Spinal cord (tissue), 10 donors: ENCODE data around the gene ZBTB38. TPM values are rescaled to one million over a fixed set of nuclear protein-coding genes. Genes with fewer than 3 reads are reported as not detected.
A peak's percentile ranks its signal among the peaks of the same experiment; 100 is the strongest.

Experiments
- DNase-seq, 6 donors: peaks; one replicate each; pipeline versions ENCODE4 v3.0.0 to v3.0.0-alpha.2; 2013 to 2015; ENCODE audit warnings: low spot score in 6 of 6, low read depth in 4 of 6
- H3K27ac ChIP-seq: one replicate; pipeline ENCODE4 v1.5.1; 2013; ENCODE audit warnings: low read depth, low read length, control low read depth
- H3K27me3 ChIP-seq: one replicate; pipeline ENCODE4 v1.6.1; 2013; ENCODE audit warnings: low read length; ENCODE audit not compliant: control insufficient read depth, insufficient read depth
- H3K36me3 ChIP-seq: one replicate; pipeline ENCODE4 v1.6.1; 2013; ENCODE audit warnings: low read length; ENCODE audit not compliant: control insufficient read depth, insufficient read depth
- H3K4me1 ChIP-seq: one replicate; pipeline ENCODE4 v1.6.1; 2013; ENCODE audit warnings: low read length; ENCODE audit not compliant: control insufficient read depth, insufficient read depth
- H3K4me3 ChIP-seq: one replicate; pipeline ENCODE4 v1.5.1; 2013; ENCODE audit warnings: low read depth, low read length, control low read depth
- H3K9me3 ChIP-seq: one replicate; pipeline ENCODE4 v1.6.1; 2013; ENCODE audit warnings: low read length; ENCODE audit not compliant: control insufficient read depth, insufficient read depth
- WGBS: methylation state at CpG from one replicate; pipeline ENCODE4 v1.1.5; 2013; ENCODE audit warnings: missing lambda C conversion rate; ENCODE audit not compliant: insufficient coverage; 5-methylcytosine and 5-hydroxymethylcytosine counted together
- polyA plus RNA-seq, 2 donors: library from polyadenylated mRNA; unstranded; fragments of 120-200 nt; gene quantifications; one replicate each; pipeline ENCODE4 v1.2.1, GENCODE V29; 2013; ENCODE audit not compliant: insufficient read length in 2 of 2
- total RNA-seq, 2 donors: library from RNA; depleted of rRNA in 1 of 2; stranded (reverse); fragments of 120-200 nt in 1 of 2; fragments of >200 nt in 1 of 2; gene quantifications; one replicate each; pipeline versions ENCODE4 v1.2.3 to v1.2.4, GENCODE V29; 2013 to 2014
- donor health status: healthy.

ZBTB38 gene
- total and polyA plus RNA-seq, 4 donors, result 39.1 to 118 (median 64.2) TPM

DNA sequence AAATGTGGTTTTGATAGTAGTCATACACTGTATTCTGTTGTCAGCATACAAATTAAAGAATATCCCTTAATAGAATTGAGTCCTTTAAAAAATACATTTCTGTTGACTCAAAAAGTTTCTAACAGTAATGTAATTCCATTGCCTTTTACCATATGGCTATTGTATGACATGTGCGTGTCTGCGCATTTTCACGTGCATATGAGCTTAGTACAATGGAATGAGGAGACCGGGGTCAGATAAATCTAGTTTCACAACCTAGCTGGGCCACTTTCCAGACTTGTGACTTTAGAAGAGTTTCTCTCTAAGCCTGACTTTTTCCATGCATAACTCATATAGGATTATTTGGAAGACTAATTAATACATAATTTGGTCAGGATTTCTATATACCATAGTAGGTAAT is 38.7 kb downstream of the ZBTB38 start:
- no peak for DNase-seq
- no peak overlapping the region for H3K27ac ChIP-seq
- no CpG with 5 or more reads among the region's 4 CpGs for WGBS

DNA sequence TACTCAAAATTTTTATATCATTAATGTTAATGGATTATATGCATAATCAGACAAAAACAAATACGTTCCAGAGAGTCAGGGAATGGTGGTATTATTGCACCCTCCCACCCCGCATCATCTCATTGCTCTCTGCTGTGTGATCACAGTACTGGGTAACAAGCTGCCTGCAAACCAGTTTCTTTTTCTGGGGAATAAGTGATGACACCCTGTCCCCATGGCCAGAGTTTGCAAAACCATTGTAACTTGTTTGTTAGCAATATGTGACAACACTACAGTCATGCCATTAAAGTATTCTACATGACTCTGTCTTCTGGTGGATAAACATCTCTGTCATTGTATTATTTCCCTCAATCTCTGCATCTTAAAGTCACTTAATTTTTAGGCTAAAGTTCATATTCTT is 39.5 kb downstream of the ZBTB38 start:
- WGBS, result no CpG with 5 or more reads among the region's 2 CpGs
- no peaks in the 10 kb centered on the region for H3K9me3 ChIP-seq
- no peak for DNase-seq
- H3K4me1 ChIP-seq, result peaks cover 20% of the 10 kb centered on the region
- H3K4me3 ChIP-seq, result no peak overlapping the region
- no peaks in the 10 kb centered on the region for H3K27me3 ChIP-seq
- H3K36me3 ChIP-seq, result peaks cover 11% of the 10 kb centered on the region
- no peak overlapping the region for H3K27ac ChIP-seq

More for the DNA sequence above, 38.7 kb downstream of the ZBTB38 start:
- H3K9me3 ChIP-seq, result no peaks in the 10 kb centered on the region
- peaks cover 11% of the 10 kb centered on the region for H3K36me3 ChIP-seq
- H3K4me1 ChIP-seq, result peaks cover 20% of the 10 kb centered on the region
- H3K27me3 ChIP-seq, result no peaks in the 10 kb centered on the region
- no peak overlapping the region for H3K4me3 ChIP-seq

GRCh38 chr3:141408596-141408995 is 40.3 kb downstream of the ZBTB38 start:
- Histone ChIP-seq H3K4me3 (no peak overlapping the region), H3K27ac (no peak overlapping the region), H3K9me3 (no peaks in the 10 kb centered on the region), H3K36me3 (peaks cover 11% of the 10 kb centered on the region), H3K4me1 (peaks cover 22% of the 10 kb centered on the region), H3K27me3 (no peaks in the 10 kb centered on the region)
- no peak for DNase-seq
- no CpG with 5 or more reads among the region's 1 CpG for WGBS

- DNase-seq, result no peak
- Histone ChIP-seq H3K27me3 (no peaks in the 10 kb centered on the region), H3K36me3 (peaks cover 8% of the 10 kb centered on the region), H3K4me3 (no peak overlapping the region), H3K9me3 (no peaks in the 10 kb centered on the region), H3K27ac (peak overlapping the region; percentile 87), H3K4me1 (peaks cover 24% of the 10 kb centered on the region)
- WGBS, result 17% methylated on average over 1 of the region's 3 CpGs
Measured at GRCh38 chr3:141409940-141410241, 41.6 kb downstream of the ZBTB38 start.

- 48% methylated on average over 3 of the region's 3 CpGs for WGBS
- peak overlapping the region; percentile 87 for H3K27ac ChIP-seq
Measured at GRCh38 chr3:141410408-141410807, 42.1 kb downstream of the ZBTB38 start.

GRCh38 chr3:141410846-141411245 is 42.5 kb downstream of the ZBTB38 start:
- H3K4me3 ChIP-seq, result no peak overlapping the region
- 60% methylated on average over 3 of the region's 3 CpGs for WGBS
- H3K4me1 ChIP-seq, result peaks cover 24% of the 10 kb centered on the region

More at GRCh38 chr3:141410408-141410807, 42.1 kb downstream of the ZBTB38 start:
- H3K4me3 ChIP-seq, result no peak overlapping the region
- H3K36me3 ChIP-seq, result peaks cover 12% of the 10 kb centered on the region
- peaks cover 24% of the 10 kb centered on the region for H3K4me1 ChIP-seq
- no peaks in the 10 kb centered on the region for H3K9me3 ChIP-seq
- H3K27me3 ChIP-seq, result no peaks in the 10 kb centered on the region
- no peak for DNase-seq

DNA sequence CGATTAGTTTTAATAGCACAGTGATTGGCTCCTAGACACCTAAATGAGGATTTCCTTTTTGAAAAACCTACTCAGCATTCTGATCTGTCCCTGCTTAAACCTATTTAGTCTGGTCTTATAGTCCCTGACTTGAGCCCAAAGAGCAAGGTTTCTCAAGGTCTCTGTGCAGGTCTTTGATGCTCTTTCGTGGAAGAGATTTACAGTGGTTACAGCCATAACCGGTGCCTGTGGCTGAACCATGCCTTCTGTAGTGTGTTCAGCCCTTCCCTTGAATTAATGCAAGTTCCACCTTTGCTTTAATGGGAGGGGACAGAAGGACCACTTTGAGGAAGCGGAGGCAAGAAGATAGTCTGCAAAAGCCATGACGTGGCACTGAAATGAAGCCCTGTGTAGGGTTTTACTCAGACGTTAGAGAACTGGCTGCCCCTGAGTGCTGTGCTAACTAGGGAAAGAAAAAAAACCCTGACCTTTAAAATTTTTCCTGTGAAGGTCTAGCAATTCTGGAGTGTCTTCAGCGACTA is 43.0 kb downstream of the ZBTB38 start:
- Histone ChIP-seq H3K4me3 (no peak overlapping the region), H3K36me3 (peaks cover 10% of the 10 kb centered on the region), H3K4me1 (peaks cover 24% of the 10 kb centered on the region), H3K27me3 (no peaks in the 10 kb centered on the region), H3K27ac (peak overlapping the region; percentile 87), H3K9me3 (no peaks in the 10 kb centered on the region)
- 59% methylated on average over 6 of the region's 7 CpGs for WGBS
- no peak for DNase-seq

More at GRCh38 chr3:141410846-141411245, 42.5 kb downstream of the ZBTB38 start:
- H3K27me3 ChIP-seq, result no peaks in the 10 kb centered on the region
- peak overlapping the region; percentile 87 for H3K27ac ChIP-seq
- H3K9me3 ChIP-seq, result no peaks in the 10 kb centered on the region
- no peak for DNase-seq
- H3K36me3 ChIP-seq, result peaks cover 12% of the 10 kb centered on the region

GRCh38 chr3:141412087-141412935 is 44.0 kb downstream of the ZBTB38 start:
- H3K4me1 ChIP-seq, result peaks cover 24% of the 10 kb centered on the region
- peak overlapping the region; percentile 87 for H3K27ac ChIP-seq
- WGBS, result 14% methylated on average over 5 of the region's 10 CpGs
- H3K9me3 ChIP-seq, result no peaks in the 10 kb centered on the region
- DNase-seq, result peak in 3 of 6 donors; percentile 54 to 79 (median 73)
- H3K4me3 ChIP-seq, result peak overlapping the region; percentile 33
- peaks cover 10% of the 10 kb centered on the region for H3K36me3 ChIP-seq
- H3K27me3 ChIP-seq, result no peaks in the 10 kb centered on the region

DNA sequence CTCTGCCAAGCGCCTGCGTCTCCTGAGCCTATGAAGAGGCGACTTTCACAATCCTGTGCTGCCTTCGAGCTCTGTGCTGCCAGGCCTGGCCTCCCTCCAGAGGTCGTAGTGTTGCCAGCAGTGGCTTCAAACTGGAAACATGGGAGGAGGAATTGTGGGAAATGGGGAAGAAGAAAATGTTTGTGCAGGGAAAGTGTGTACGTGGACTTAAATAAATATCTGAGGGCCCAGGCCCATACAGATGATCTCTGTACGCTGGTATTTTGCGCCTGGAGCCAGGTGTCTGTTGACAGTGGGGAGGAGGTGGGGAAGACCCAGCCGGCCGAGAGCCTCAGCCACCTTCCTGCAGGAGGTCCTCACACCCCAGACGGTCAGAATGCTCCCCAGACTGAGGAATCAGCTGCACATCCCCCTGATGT is 44.6 kb downstream of the ZBTB38 start:
- Histone ChIP-seq H3K4me1 (peaks cover 24% of the 10 kb centered on the region), H3K9me3 (no peaks in the 10 kb centered on the region), H3K36me3 (peaks cover 10% of the 10 kb centered on the region), H3K27me3 (no peaks in the 10 kb centered on the region), H3K27ac (peak overlapping the region; percentile 87), H3K4me3 (no peak overlapping the region)
- DNase-seq, result peak in 4 of 6 donors; percentile 71 to 94 (median 82)
- 36% methylated on average over 8 of the region's 11 CpGs for WGBS

DNA sequence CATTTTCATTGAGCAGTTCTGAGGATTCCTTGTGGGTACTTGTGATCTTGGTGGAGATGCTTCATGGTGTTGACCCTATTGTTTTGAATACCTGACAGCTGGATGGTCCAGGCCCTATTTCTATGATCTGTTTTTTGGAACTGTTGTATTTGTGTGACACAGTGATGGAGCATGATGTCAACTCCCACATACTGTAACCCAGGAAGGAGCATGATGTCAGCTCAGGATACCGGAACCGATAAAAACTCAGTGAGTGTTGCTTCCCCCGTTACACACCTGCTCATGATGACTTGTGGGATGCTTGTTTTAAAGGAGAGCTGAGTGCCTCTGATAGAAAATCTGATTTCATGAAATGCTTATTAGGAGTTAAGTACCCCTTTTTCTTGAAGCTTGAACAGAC is 45.1 kb downstream of the ZBTB38 start:
- H3K4me3 ChIP-seq, result no peak overlapping the region
- H3K4me1 ChIP-seq, result peaks cover 24% of the 10 kb centered on the region
- DNase-seq, result no peak
- H3K27me3 ChIP-seq, result no peaks in the 10 kb centered on the region
- H3K27ac ChIP-seq, result peak overlapping the region; percentile 87
- H3K36me3 ChIP-seq, result peaks cover 14% of the 10 kb centered on the region
- WGBS, result 100% methylated on average over 3 of the region's 3 CpGs
- no peaks in the 10 kb centered on the region for H3K9me3 ChIP-seq
